Transverse colon (tissue), 1 donor: Measurements from ENCODE around the gene ATP8B2.

Experiments
- EP300 ChIP-seq: sonication (generic); formaldehyde crosslinking; IDR thresholded peaks from one replicate; pipeline ENCODE4 v1.6.1; 2017; ENCODE audit warnings: antibody characterized with exemption, low read depth
- POLR2A ChIP-seq: fragments of 450-650 bp; IDR thresholded peaks from one replicate; pipeline ENCODE4 v1.6.1; 2016; ENCODE audit warnings: antibody characterized with exemption, mild to moderate bottlenecking, moderate library complexity

DNA sequence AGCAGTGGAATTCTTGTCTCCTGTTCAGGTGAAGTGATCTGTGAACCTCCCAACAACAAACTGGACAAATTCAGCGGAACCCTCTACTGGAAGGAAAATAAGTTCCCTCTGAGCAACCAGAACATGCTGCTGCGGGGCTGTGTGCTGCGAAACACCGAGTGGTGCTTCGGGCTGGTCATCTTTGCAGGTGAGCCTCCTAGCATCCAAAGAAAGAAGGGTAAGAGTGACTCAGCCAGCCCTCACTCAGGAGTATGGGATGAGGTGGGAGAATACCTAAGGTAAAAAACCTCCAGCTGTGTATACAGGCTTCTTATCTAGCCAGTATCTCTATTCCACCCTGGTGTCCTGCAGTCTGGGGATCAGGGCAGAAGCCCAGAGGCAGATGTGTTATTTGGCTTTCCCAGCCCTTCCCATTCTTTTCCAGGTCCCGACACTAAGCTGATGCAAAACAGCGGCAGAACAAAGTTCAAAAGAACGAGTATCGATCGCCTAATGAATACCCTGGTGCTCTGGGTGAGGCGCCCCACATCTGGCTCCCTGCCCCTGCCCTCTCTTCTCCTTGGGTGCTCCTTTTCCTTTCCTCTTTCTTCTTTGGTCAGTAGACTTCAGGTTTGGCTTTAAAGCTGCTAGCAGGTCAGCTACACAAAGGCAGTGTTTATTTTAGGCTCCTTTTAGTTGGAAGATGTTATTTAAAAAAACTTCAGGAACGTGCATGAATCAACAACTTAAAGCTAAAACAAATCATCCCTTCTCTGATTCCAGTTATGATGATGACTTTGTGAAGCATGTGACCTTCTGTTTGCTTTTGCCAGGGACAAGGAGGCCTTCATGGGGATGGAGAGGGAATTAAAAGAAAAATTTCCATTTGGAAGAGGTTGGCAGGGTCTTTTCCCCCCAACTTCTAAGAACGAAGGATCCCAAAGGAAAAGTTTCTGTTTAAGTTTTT, 9.0 kb downstream of the ATP8B2 start:
- no peak for TF ChIP-seq EP300
- no peak for TF ChIP-seq POLR2A
